ENCODE data around the gene VASH2.

- TF ChIP-seq POLR2A (IDR thresholded peaks at IDR 0.05; ENCODE audit: control extremely low read depth in 1 of 2, low read depth in 2 of 2, low read length in 2 of 2) (no peak), MAX (IDR thresholded peaks at IDR 0.05) (no peak), SUZ12 (IDR thresholded peaks at IDR 0.05; ENCODE audit: low read length) (no peak), CTCF (IDR thresholded peaks at IDR 0.05; ENCODE audit: control extremely low read depth in 1 of 3, insufficient read depth in 1 of 3, low read depth in 1 of 3, low read length in 3 of 3) (no peak), TCF12 (IDR thresholded peaks at IDR 0.05; ENCODE audit: low read depth, low read length) (no peak), ZNF274 (IDR thresholded peaks at IDR 0.05; ENCODE audit: borderline replicate concordance, extremely low read depth, low read length) (no peak), EP300 (IDR thresholded peaks at IDR 0.05; ENCODE audit: borderline replicate concordance in 1 of 2, low read depth in 2 of 2, low read length in 2 of 2) (no peak), GABPA (IDR thresholded peaks at IDR 0.05; ENCODE audit: borderline replicate concordance, insufficient read depth, low read length) (no peak), YY1 (IDR thresholded peaks at IDR 0.05; ENCODE audit: low read depth, low read length) (no peak), CBX5 (IDR thresholded peaks at IDR 0.05; ENCODE audit: low read depth, low read length) (no peak), SRF (IDR thresholded peaks at IDR 0.05; ENCODE audit: low read depth, low read length) (no peak)
These were observed 19.7 kb downstream of the VASH2 start for GRCh38 chr1:212970085-212970484.
